ENCODE results near the gene DMKN. TPM values are rescaled to one million over a fixed set of nuclear protein-coding genes. Genes with fewer than 3 reads are reported as not detected.

The DMKN gene
- total RNA-seq, 2 donors from 2014 or later, result 430 to 451 TPM

GRCh38 chr19:35543280-35544109 lies 30.0 kb upstream of the DMKN start:
- no peaks in the 10 kb centered on the region for H3K9me3 ChIP-seq (ENCODE audit: control insufficient read depth, low read length)
- DNase-seq, result no peak
- H3K27ac ChIP-seq (ENCODE audit: low read depth, low read length), result no peak overlapping the region
- peak overlapping the region; percentile 99 for H3K4me3 ChIP-seq (ENCODE audit: low read length)
- no peak overlapping the region for H3K9ac ChIP-seq (ENCODE audit: extremely low read depth, low read length, poor library complexity, severe bottlenecking)
- WGBS, 2 experiments (ENCODE audit: insufficient coverage in 1 of 2, insufficient read length in 1 of 2), result 92 to 96% methylated on average over 11 to 15 of the region's 15 CpGs
- H3K36me3 Mint-ChIP-seq (ENCODE audit: low read depth), result peaks cover 46% of the 10 kb centered on the region
- H3K4me1 Mint-ChIP-seq, result peaks cover 15% of the 10 kb centered on the region
- H3K27me3 ChIP-seq (ENCODE audit: control insufficient read depth, insufficient read depth, low read length, poor library complexity, severe bottlenecking), result no peaks in the 10 kb centered on the region
- peak overlapping the region; percentile 84 for H3K4me3 Mint-ChIP-seq
- H3K27me3 Mint-ChIP-seq (ENCODE audit: insufficient read depth), result no peaks in the 10 kb centered on the region
- TF ChIP-seq CTCF (conservative IDR thresholded peaks at IDR 0.05), result no peak
- peaks cover 10% of the 10 kb centered on the region for H3K4me1 ChIP-seq (ENCODE audit: control insufficient read depth, insufficient read depth, low read length)
- no peaks in the 10 kb centered on the region for H3K9me3 Mint-ChIP-seq
- peaks cover 29% of the 10 kb centered on the region for H3K36me3 ChIP-seq (ENCODE audit: control insufficient read depth, insufficient read depth, low read length)
- no peak overlapping the region for H3K27ac Mint-ChIP-seq

- no peak for DNase-seq
- no peak overlapping the region for H3K9ac ChIP-seq (ENCODE audit: extremely low read depth, low read length, poor library complexity, severe bottlenecking)
- Mint-ChIP-seq H3K36me3 (ENCODE audit: low read depth) (peaks cover 39% of the 10 kb centered on the region), H3K27me3 (ENCODE audit: insufficient read depth) (no peaks in the 10 kb centered on the region), H3K4me1 (peaks cover 16% of the 10 kb centered on the region), H3K4me3 (no peak overlapping the region), H3K27ac (no peak overlapping the region), H3K9me3 (no peaks in the 10 kb centered on the region)
- no peaks in the 10 kb centered on the region for H3K9me3 ChIP-seq (ENCODE audit: control insufficient read depth, low read length)
- H3K36me3 ChIP-seq (ENCODE audit: control insufficient read depth, insufficient read depth, low read length), result peaks cover 21% of the 10 kb centered on the region
- no peak overlapping the region for H3K4me3 ChIP-seq (ENCODE audit: low read length)
- no peak for TF ChIP-seq CTCF (conservative IDR thresholded peaks at IDR 0.05)
- 93 to 100% methylated on average over 3 to 11 of the region's 11 CpGs for WGBS, 2 experiments (ENCODE audit: insufficient coverage in 1 of 2, insufficient read length in 1 of 2)
- H3K4me1 ChIP-seq (ENCODE audit: control insufficient read depth, insufficient read depth, low read length), result peaks cover 10% of the 10 kb centered on the region
- no peak overlapping the region for H3K27ac ChIP-seq (ENCODE audit: low read depth, low read length)
- no peaks in the 10 kb centered on the region for H3K27me3 ChIP-seq (ENCODE audit: control insufficient read depth, insufficient read depth, low read length, poor library complexity, severe bottlenecking)
These were observed 28.8 kb upstream of the DMKN start for GRCh38 chr19:35542209-35542608.

GRCh38 chr19:35540356-35540927 lies 27.0 kb upstream of the DMKN start:
- Mint-ChIP-seq H3K36me3 (ENCODE audit: low read depth) (peaks cover 33% of the 10 kb centered on the region), H3K27me3 (ENCODE audit: insufficient read depth) (no peaks in the 10 kb centered on the region), H3K9me3 (no peaks in the 10 kb centered on the region), H3K27ac (no peak overlapping the region), H3K4me1 (peaks cover 16% of the 10 kb centered on the region), H3K4me3 (no peak overlapping the region)
- H3K9me3 ChIP-seq (ENCODE audit: control insufficient read depth, low read length), result no peaks in the 10 kb centered on the region
- H3K27me3 ChIP-seq (ENCODE audit: control insufficient read depth, insufficient read depth, low read length, poor library complexity, severe bottlenecking), result no peaks in the 10 kb centered on the region
- H3K4me1 ChIP-seq (ENCODE audit: control insufficient read depth, insufficient read depth, low read length), result no peaks in the 10 kb centered on the region
- WGBS, 2 experiments (ENCODE audit: insufficient coverage in 1 of 2, insufficient read length in 1 of 2), result 91 to 92% methylated on average over 6 to 7 of the region's 7 CpGs
- no peak overlapping the region for H3K9ac ChIP-seq (ENCODE audit: extremely low read depth, low read length, poor library complexity, severe bottlenecking)
- no peak for TF ChIP-seq CTCF (conservative IDR thresholded peaks at IDR 0.05)
- H3K36me3 ChIP-seq (ENCODE audit: control insufficient read depth, insufficient read depth, low read length), result peaks cover 16% of the 10 kb centered on the region
- DNase-seq, result no peak
- no peak overlapping the region for H3K4me3 ChIP-seq (ENCODE audit: low read length)
- no peak overlapping the region for H3K27ac ChIP-seq (ENCODE audit: low read depth, low read length)

Measured in endodermal cell (in vitro differentiated cells).